ENCODE data around the gene PLXNB3.

- TF ChIP-seq CTCF (IDR thresholded peaks at IDR 0.05), result no peak
- TF ChIP-seq EZH2 (IDR thresholded peaks at IDR 0.05; ENCODE audit: borderline replicate concordance, insufficient read depth, low read depth, low read length, poor library complexity, severe bottlenecking), result no peak
Observed at GRCh38 chrX:153804100-153804595, 40.1 kb downstream of the PLXNB3 start.

Data from B cell (primary cell).